K562 (cell line): Measurements from ENCODE around the gene SLC25A45. TPM values are rescaled to one million over a fixed set of nuclear protein-coding genes. Genes with fewer than 3 reads are reported as not detected.

ENCODE experiments used
- AFF1 ChIP-seq, 2 experiments: fragments of 450-650 bp; IDR thresholded peaks; 2 replicates each; pipeline ENCODE4 v1.6.1; 2018; ENCODE audit warnings: mild to moderate bottlenecking in 2 of 2, low read depth in 1 of 2; ENCODE audit not compliant: partially characterized antibody in 2 of 2
- ARID1B ChIP-seq: fragments of 450-650 bp; IDR thresholded peaks from 2 replicates; pipeline ENCODE4 v1.6.1; 2016; ENCODE audit warnings: antibody characterized with exemption, mild to moderate bottlenecking, inconsistent platforms
- CBFB ChIP-seq: sonication (generic); formaldehyde crosslinking; IDR thresholded peaks from 2 replicates; pipeline ENCODE4 v1.4.0; 2020; ENCODE audit warnings: mild to moderate bottlenecking, missing genetic modification reagents
- FOXJ2 ChIP-seq: fragments of 200-800 bp; sonication (Bioruptor generic); IDR thresholded peaks from 2 replicates; pipeline ENCODE4 v1.6.1; 2016; ENCODE audit warnings: missing genetic modification characterization, missing compliant biosample characterization
- GTF2A2 ChIP-seq: IDR thresholded peaks from 2 replicates; pipeline ENCODE4 v1.6.1; 2016; ENCODE audit warnings: mild to moderate bottlenecking, missing genetic modification characterization, missing compliant biosample characterization
- KLF16 ChIP-seq: IDR thresholded peaks from 2 replicates; pipeline ENCODE4 v1.6.1; 2016; ENCODE audit warnings: antibody characterized with exemption
- SMAD2 ChIP-seq: fragments of 150-350 bp; IDR thresholded peaks from 2 replicates; pipeline ENCODE4 v1.6.1; 2014; ENCODE audit warnings: low read depth, mild to moderate bottlenecking, low read length
- SMARCE1 ChIP-seq: fragments of 450-650 bp; IDR thresholded peaks from 2 replicates; pipeline ENCODE4 v1.7.1; 2016; ENCODE audit warnings: mild to moderate bottlenecking
- SMC3 ChIP-seq: conservative IDR thresholded peaks from 2 replicates; pipeline ENCODE4 v1.6.1; 2011; ENCODE audit warnings: low read depth, low read length, improper control_type of control experiment; ENCODE audit not compliant: insufficient read depth
- TEAD1 ChIP-seq, 2 experiments: fragments of 450-650 bp in 1 of 2; sonication (generic) in 1 of 2; formaldehyde crosslinking; IDR thresholded peaks; 2 replicates each; pipeline versions ENCODE4 v1.4.0 to v1.8.0; 2020 to 2022; ENCODE audit warnings: mild to moderate bottlenecking in 2 of 2, missing genetic modification reagents in 1 of 2
- ZNF174 ChIP-seq: fragments of 250-450 bp; sonication (Bioruptor Pico); IDR thresholded peaks from 2 replicates; pipeline ENCODE4 v1.4.0; 2020; ENCODE audit warnings: mild to moderate bottlenecking
- ZNF212 ChIP-seq: fragments of 450-650 bp; formaldehyde crosslinking; IDR thresholded peaks from 2 replicates; pipeline ENCODE4 v1.4.0; 2020; ENCODE audit warnings: mild to moderate bottlenecking
- polyA plus RNA-seq, 8 experiments: library from polyadenylated mRNA; depleted of rRNA in 4 of 8; stranded (reverse) in 5 of 8; unstranded in 3 of 8; fragments of >200 nt; fragmentation: Nextera tagmentation in 2 of 8; fragmentation: Illumina TruSeq in 1 of 8; extraction: Ambion mirVana in 2 of 8; extraction: Trizol in 1 of 8; gene quantifications; 2 replicates each; pipeline versions ENCODE4 v1.2.1 to v1.2.3, GENCODE V29; 2011 to 2014; ENCODE audit warnings: inconsistent platforms in 1 of 8, missing spikeins in 1 of 8
- total RNA-seq, 7 experiments: library from RNA; depleted of rRNA in 6 of 7; stranded (reverse); fragments of >200 nt in 6 of 7; fragmentation: Illumina TruSeq in 2 of 7; extraction: Trizol in 2 of 7; gene quantifications; 2 replicates each; pipeline versions ENCODE4 v1.2.1 to v1.2.3, GENCODE V29; 2011 to 2021; ENCODE audit warnings: low replicate concordance in 1 of 7
- TF ChIP-seq, protein P1 (sequence below): sonication (generic); formaldehyde crosslinking; IDR thresholded peaks from 2 replicates; pipeline ENCODE4 v1.8.0; 2022; ENCODE audit warnings: missing genetic modification reagents, mild to moderate bottlenecking, borderline replicate concordance
- TF ChIP-seq, protein P2 (sequence below), 2 experiments: IDR thresholded peaks; 2 replicates each; pipeline ENCODE4 v1.6.1; 2011; ENCODE audit warnings: borderline replicate concordance in 1 of 2, control low read depth in 1 of 2, low read depth in 1 of 2, low read length in 1 of 2, mild to moderate bottlenecking in 1 of 2, mixed read lengths in 1 of 2, moderate library complexity in 1 of 2; ENCODE audit not compliant: insufficient read depth in 1 of 2, insufficient read length in 1 of 2, poor library complexity in 1 of 2, severe bottlenecking in 1 of 2; ENCODE audit errors: extremely low read depth in 1 of 2
- TF ChIP-seq, protein P3 (sequence below): IDR thresholded peaks from 2 replicates; pipeline ENCODE4 v1.6.1; 2016; ENCODE audit warnings: missing genetic modification characterization, missing compliant biosample characterization
- TF ChIP-seq, protein P4 (sequence below), 2 experiments: fragments of 200-800 bp in 1 of 2; sonication (Bioruptor generic) in 1 of 2; sonication (generic) in 1 of 2; formaldehyde crosslinking in 1 of 2; IDR thresholded peaks in 1 of 2; conservative IDR thresholded peaks in 1 of 2; 2 replicates each; pipeline versions ENCODE4 v1.5.0 to v1.6.1; 2016 to 2020; ENCODE audit warnings: missing compliant biosample characterization in 1 of 2, missing genetic modification characterization in 1 of 2, missing genetic modification reagents in 1 of 2

SLC25A45 gene
- total and polyA plus RNA-seq, 9 of the 15 experiments (the other 6 are each of a cell fraction or from before 2014, with no cell fraction given): 0.15 to 2.3 (median 0.68) TPM

DNA sequence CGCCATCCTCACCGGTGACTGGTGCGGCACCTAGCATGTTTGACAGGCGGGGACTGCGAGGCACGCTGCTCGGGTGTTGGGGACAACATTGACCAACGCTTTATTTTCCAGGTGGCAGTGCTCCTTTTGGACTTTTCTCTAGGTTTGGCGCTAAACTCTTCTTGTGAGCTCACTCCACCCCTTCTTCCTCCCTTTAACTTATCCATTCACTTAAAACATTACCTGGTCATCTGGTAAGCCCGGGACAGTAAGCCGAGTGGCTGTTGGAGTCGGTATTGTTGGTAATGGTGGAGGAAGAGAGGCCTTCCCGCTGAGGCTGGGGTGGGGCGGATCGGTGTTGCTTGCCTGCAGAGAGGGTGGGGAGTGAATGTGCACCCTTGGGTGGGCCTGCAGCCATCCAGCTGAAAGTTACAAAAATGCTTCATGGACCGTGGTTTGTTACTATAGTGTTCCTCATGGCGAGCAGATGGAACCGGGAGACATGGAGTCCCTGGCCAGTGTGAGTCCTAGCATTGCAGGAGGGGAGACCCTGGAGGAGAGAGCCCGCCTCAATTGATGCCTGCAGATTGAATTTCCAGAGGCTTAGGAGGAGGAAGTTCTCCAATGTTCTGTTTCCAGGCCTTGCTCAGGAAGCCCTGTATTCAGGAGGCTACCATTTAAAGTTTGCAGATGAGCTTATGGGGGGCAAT, 41.2 kb upstream of the SLC25A45 start (continued):
- TF ChIP-seq, protein P1, sequence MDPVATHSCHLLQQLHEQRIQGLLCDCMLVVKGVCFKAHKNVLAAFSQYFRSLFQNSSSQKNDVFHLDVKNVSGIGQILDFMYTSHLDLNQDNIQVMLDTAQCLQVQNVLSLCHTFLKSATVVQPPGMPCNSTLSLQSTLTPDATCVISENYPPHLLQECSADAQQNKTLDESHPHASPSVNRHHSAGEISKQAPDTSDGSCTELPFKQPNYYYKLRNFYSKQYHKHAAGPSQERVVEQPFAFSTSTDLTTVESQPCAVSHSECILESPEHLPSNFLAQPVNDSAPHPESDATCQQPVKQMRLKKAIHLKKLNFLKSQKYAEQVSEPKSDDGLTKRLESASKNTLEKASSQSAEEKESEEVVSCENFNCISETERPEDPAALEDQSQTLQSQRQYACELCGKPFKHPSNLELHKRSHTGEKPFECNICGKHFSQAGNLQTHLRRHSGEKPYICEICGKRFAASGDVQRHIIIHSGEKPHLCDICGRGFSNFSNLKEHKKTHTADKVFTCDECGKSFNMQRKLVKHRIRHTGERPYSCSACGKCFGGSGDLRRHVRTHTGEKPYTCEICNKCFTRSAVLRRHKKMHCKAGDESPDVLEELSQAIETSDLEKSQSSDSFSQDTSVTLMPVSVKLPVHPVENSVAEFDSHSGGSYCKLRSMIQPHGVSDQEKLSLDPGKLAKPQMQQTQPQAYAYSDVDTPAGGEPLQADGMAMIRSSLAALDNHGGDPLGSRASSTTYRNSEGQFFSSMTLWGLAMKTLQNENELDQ: no peak
- TF ChIP-seq CBFB (CRISPR knock-in tag): no peak
- no peak for TF ChIP-seq ZNF212 (CRISPR knock-in tag)
- no peak for TF ChIP-seq SMAD2
- TF ChIP-seq SMARCE1: no peak
- no peak for TF ChIP-seq ARID1B
- 0 out of 2 replicates have a peak, but pooled peaks have one; percentile 5 for TF ChIP-seq SMC3
- no peak for TF ChIP-seq FOXJ2 (tag)
- TF ChIP-seq, protein P2, sequence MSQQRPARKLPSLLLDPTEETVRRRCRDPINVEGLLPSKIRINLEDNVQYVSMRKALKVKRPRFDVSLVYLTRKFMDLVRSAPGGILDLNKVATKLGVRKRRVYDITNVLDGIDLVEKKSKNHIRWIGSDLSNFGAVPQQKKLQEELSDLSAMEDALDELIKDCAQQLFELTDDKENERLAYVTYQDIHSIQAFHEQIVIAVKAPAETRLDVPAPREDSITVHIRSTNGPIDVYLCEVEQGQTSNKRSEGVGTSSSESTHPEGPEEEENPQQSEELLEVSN (IDR thresholded peaks at IDR 0.05; ENCODE audit: borderline replicate concordance in 1 of 2, extremely low read depth in 1 of 2, insufficient read depth in 1 of 2, insufficient read length in 1 of 2, low read depth in 1 of 2, low read length in 1 of 2, poor library complexity in 1 of 2, severe bottlenecking in 1 of 2): no peak
- TF ChIP-seq, protein P3, sequence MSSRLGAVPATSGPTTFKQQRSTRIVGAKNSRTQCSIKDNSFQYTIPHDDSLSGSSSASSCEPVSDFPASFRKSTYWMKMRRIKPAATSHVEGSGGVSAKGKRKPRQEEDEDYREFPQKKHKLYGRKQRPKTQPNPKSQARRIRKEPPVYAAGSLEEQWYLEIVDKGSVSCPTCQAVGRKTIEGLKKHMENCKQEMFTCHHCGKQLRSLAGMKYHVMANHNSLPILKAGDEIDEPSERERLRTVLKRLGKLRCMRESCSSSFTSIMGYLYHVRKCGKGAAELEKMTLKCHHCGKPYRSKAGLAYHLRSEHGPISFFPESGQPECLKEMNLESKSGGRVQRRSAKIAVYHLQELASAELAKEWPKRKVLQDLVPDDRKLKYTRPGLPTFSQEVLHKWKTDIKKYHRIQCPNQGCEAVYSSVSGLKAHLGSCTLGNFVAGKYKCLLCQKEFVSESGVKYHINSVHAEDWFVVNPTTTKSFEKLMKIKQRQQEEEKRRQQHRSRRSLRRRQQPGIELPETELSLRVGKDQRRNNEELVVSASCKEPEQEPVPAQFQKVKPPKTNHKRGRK (tag): no peak
- TF ChIP-seq ZNF174 (CRISPR knock-in tag): no peak
- TF ChIP-seq GTF2A2 (tag): no peak
- TF ChIP-seq TEAD1 (CRISPR knock-in tag; IDR thresholded peaks at IDR 0.05): peak; percentile 2 to 20; a peak in 2 of 4 replicates
- TF ChIP-seq, protein P4, sequence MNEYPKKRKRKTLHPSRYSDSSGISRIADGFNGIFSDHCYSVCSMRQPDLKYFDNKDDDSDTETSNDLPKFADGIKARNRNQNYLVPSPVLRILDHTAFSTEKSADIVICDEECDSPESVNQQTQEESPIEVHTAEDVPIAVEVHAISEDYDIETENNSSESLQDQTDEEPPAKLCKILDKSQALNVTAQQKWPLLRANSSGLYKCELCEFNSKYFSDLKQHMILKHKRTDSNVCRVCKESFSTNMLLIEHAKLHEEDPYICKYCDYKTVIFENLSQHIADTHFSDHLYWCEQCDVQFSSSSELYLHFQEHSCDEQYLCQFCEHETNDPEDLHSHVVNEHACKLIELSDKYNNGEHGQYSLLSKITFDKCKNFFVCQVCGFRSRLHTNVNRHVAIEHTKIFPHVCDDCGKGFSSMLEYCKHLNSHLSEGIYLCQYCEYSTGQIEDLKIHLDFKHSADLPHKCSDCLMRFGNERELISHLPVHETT (CRISPR knock-in tag; conservative IDR thresholded peaks at IDR 0.05 in 1 of 2, IDR thresholded peaks at IDR 0.05 in 1 of 2): no peak
- no peak for TF ChIP-seq KLF16
- peak in 1 of 2 experiments; percentile 4 for TF ChIP-seq AFF1 (IDR thresholded peaks at IDR 0.05; ENCODE audit: low read depth in 1 of 2, partially characterized antibody in 2 of 2)
